GM12878 (cell line): ENCODE data around the gene DNAH3. TPM values are rescaled to one million over a fixed set of nuclear protein-coding genes. Genes with fewer than 3 reads are reported as not detected.

Source experiments
- ATAC-seq: fragments of 200-7000 bp; cut with Tn5 transposase; 3 replicates; pipeline ENCODE4 v1.9.1; 2020; ENCODE audit warnings: mild to moderate bottlenecking, moderate library complexity
- BruUV-seq: library from RNA; stranded (reverse); fragments of 400-500 nt; replicated peaks from 2 replicates; lab custom pipeline; 2021; lab: Mats Ljungman, UMichigan
- CTCF ChIA-PET: fragments of 300-600 bp; sonication (Branson Sonifier 250); formaldehyde crosslinking; extraction: SDS; loops from one replicate; lab custom pipeline; 2021; ENCODE audit warnings: inconsistent platforms; lab: Yijun Ruan, JAX
- POLR2A ChIA-PET: fragments of 350-600 bp; formaldehyde crosslinking; extraction: SDS; loops from one replicate; lab custom pipeline; 2021; ENCODE audit warnings: inconsistent platforms; lab: Charles Lee
- RAD21 ChIA-PET: fragments of 300-600 bp; sonication (Branson Sonifier 250); formaldehyde crosslinking; loops from one replicate; lab custom pipeline; 2023; ENCODE audit warnings: antibody characterized with exemption; ENCODE audit not compliant: unreplicated experiment; lab: Charles Lee
- SMC1A ChIA-PET: fragments of 300-600 bp; sonication (Branson Sonifier 250); formaldehyde crosslinking; loops from one replicate; lab custom pipeline; 2023; ENCODE audit not compliant: unreplicated experiment, uncharacterized antibody; lab: Charles Lee
- DNase-seq: peaks from one replicate; pipeline ENCODE4 v3.0.0-alpha.2; 2011; ENCODE audit warnings: low read depth, low spot score
- FAIRE-seq: peaks from 3 replicates; lab custom pipeline; 2011; peaks lifted over from hg19 to GRCh38; lab: Jason Lieb, UNC
- H2AFZ ChIP-seq: 2 replicates; pipeline ENCODE4 v1.6.0; 2011; ENCODE audit warnings: low read depth, low read length, control low read depth; ENCODE audit not compliant: control insufficient read depth
- H3K27ac ChIP-seq: 2 replicates; pipeline ENCODE4 v1.5.1; 2011; ENCODE audit warnings: control low read depth; ENCODE audit not compliant: control insufficient read depth, insufficient read depth
- H3K27me3 ChIP-seq, 2 experiments: replicated peaks in 1 of 2; 2 replicates each; pipeline versions ENCODE4 v1.6.0 to v1.6.1; 2011; ENCODE audit warnings: low read length in 1 of 2; ENCODE audit not compliant: control insufficient read depth in 2 of 2, insufficient read depth in 2 of 2
- H3K36me3 ChIP-seq, 2 experiments: 2 replicates each; pipeline ENCODE4 v1.5.1; 2011; ENCODE audit warnings: low read length in 1 of 2; ENCODE audit not compliant: control insufficient read depth in 2 of 2, insufficient read depth in 2 of 2
- H3K4me1 ChIP-seq: 2 replicates; pipeline ENCODE4 v1.6.1; 2011; ENCODE audit warnings: mild to moderate bottlenecking, low read length, moderate library complexity, mixed read lengths; ENCODE audit not compliant: control insufficient read depth, insufficient read depth
- H3K4me2 ChIP-seq: 2 replicates; pipeline ENCODE4 v1.6.0; 2011; ENCODE audit warnings: control low read depth; ENCODE audit not compliant: control insufficient read depth, insufficient read depth
- H3K4me3 ChIP-seq: fragments of 200-600 bp; sonication (generic); 2 replicates; pipeline ENCODE4 v1.5.1; 2016
- H3K79me2 ChIP-seq: 2 replicates; pipeline ENCODE4 v1.6.0; 2011; ENCODE audit warnings: low read length; ENCODE audit not compliant: control insufficient read depth, insufficient read depth
- H3K9ac ChIP-seq: 2 replicates; pipeline ENCODE4 v1.8.0; 2011; ENCODE audit warnings: low read length, control low read depth, mixed read lengths; ENCODE audit not compliant: control insufficient read depth, insufficient read depth
- H3K9me3 ChIP-seq: replicated peaks from 3 replicates; pipeline ENCODE4 v1.5.1; 2011; ENCODE audit warnings: mild to moderate bottlenecking, low read length; ENCODE audit not compliant: control insufficient read depth, insufficient read depth
- H4K20me1 ChIP-seq: 2 replicates; pipeline ENCODE4 v1.6.0; 2011; ENCODE audit not compliant: control insufficient read depth, insufficient read depth
- CHD1 ChIP-seq: IDR thresholded peaks from 2 replicates; pipeline ENCODE4 v1.6.1; 2012; ENCODE audit warnings: low read depth, low read length, improper control_type of control experiment
- FOS ChIP-seq: IDR thresholded peaks from 3 replicates; pipeline ENCODE4 v1.6.1; 2011; ENCODE audit warnings: borderline replicate concordance; ENCODE audit not compliant: insufficient read length; ENCODE audit errors: extremely low read depth
- GATAD2B ChIP-seq: fragments of 450-650 bp; conservative IDR thresholded peaks from 2 replicates; pipeline ENCODE4 v1.6.1; 2017; ENCODE audit warnings: low read depth, mild to moderate bottlenecking, moderate library complexity
- IKZF1 ChIP-seq: fragments of 450-650 bp; conservative IDR thresholded peaks from 2 replicates; pipeline ENCODE4 v1.6.1; 2017; ENCODE audit warnings: antibody characterized with exemption, mild to moderate bottlenecking
- IKZF2 ChIP-seq, 2 experiments: fragments of 450-650 bp; IDR thresholded peaks; 2 replicates each; pipeline ENCODE4 v1.6.1; 2017; ENCODE audit warnings: mild to moderate bottlenecking in 2 of 2, moderate library complexity in 2 of 2
- KLF5 ChIP-seq: fragments of 450-650 bp; IDR thresholded peaks from 2 replicates; pipeline ENCODE4 v1.6.1; 2014; ENCODE audit warnings: mild to moderate bottlenecking; ENCODE audit not compliant: partially characterized antibody
- NFXL1 ChIP-seq: fragments of 450-650 bp; IDR thresholded peaks from 2 replicates; pipeline ENCODE4 v1.6.1; 2017; ENCODE audit warnings: antibody characterized with exemption, mild to moderate bottlenecking, borderline replicate concordance
- NFYB ChIP-seq: IDR thresholded peaks from 2 replicates; pipeline ENCODE4 v1.6.1; 2011; ENCODE audit warnings: low read depth, mild to moderate bottlenecking, low read length, improper control_type of control experiment, moderate library complexity; ENCODE audit not compliant: insufficient read depth
- NR2C1 ChIP-seq: fragments of 450-650 bp; IDR thresholded peaks from 2 replicates; pipeline ENCODE4 v1.6.1; 2017; ENCODE audit warnings: antibody characterized with exemption, mild to moderate bottlenecking, moderate library complexity
- NRF1 ChIP-seq: conservative IDR thresholded peaks from 2 replicates; pipeline ENCODE4 v1.6.1; 2011; ENCODE audit warnings: mild to moderate bottlenecking, low read depth, low read length, improper control_type of control experiment
- RUNX3 ChIP-seq: IDR thresholded peaks from 2 replicates; pipeline ENCODE4 v1.6.1; 2012; ENCODE audit warnings: low read length, inconsistent platforms
- SMC3 ChIP-seq: IDR thresholded peaks from 2 replicates; pipeline ENCODE4 v1.6.1; 2011; ENCODE audit warnings: low read length, improper control_type of control experiment, borderline replicate concordance
- SREBF1 ChIP-seq: IDR thresholded peaks from 2 replicates; pipeline ENCODE4 v1.6.1; 2012; ENCODE audit warnings: mild to moderate bottlenecking, low read length
- STAT3 ChIP-seq: IDR thresholded peaks from 2 replicates; pipeline ENCODE4 v1.6.1; 2011; ENCODE audit warnings: low read depth, low read length, improper control_type of control experiment
- TCF12 ChIP-seq: IDR thresholded peaks from 2 replicates; pipeline ENCODE4 v1.6.1; 2011; ENCODE audit warnings: low read depth, mild to moderate bottlenecking, low read length
- YBX1 ChIP-seq: fragments of 450-650 bp; IDR thresholded peaks from 2 replicates; pipeline ENCODE4 v1.6.1; 2016; ENCODE audit warnings: antibody characterized with exemption
- ZNF274 ChIP-seq: IDR thresholded peaks from one replicate; pipeline ENCODE4 v1.8.0; 2011; ENCODE audit not compliant: insufficient read length, insufficient read depth
- ZNF622 ChIP-seq: fragments of 450-650 bp; IDR thresholded peaks from 2 replicates; pipeline ENCODE4 v1.6.1; 2017; ENCODE audit warnings: mild to moderate bottlenecking, inconsistent platforms
- WGBS: methylation state at CpG from one replicate; pipeline ENCODE4 v1.1.6; 2016; ENCODE audit warnings: low lambda C conversion rate; ENCODE audit not compliant: insufficient replicate concordance, insufficient coverage; ENCODE audit errors: missing lambda C conversion rate; 5-methylcytosine and 5-hydroxymethylcytosine counted together
- in situ Hi-C: fragments of 300-500 bp; cut with MboI; formaldehyde crosslinking; loops from 9 replicates; pipeline ENCODE4 v1.14.3; 2018; ENCODE audit warnings: mixed read lengths
- intact Hi-C: fragments of 100-400 bp; cut with micrococcal nuclease; formaldehyde crosslinking; loops from one replicate; pipeline ENCODE4 v1.14.2; 2022; ENCODE audit not compliant: unreplicated experiment
- polyA plus RNA-seq, 11 experiments: library from polyadenylated mRNA; depleted of rRNA in 4 of 11; unstranded in 6 of 11; stranded (reverse) in 5 of 11; fragments of >200 nt; fragmentation: Nextera tagmentation in 4 of 11; fragmentation: Illumina TruSeq in 1 of 11; extraction: Ambion mirVana in 4 of 11; extraction: Trizol in 1 of 11; gene quantifications; 1 replicate in 1 of 11; 2 replicates in 10 of 11; pipeline versions ENCODE4 v1.2.1 to v1.2.3, GENCODE V29; 2011 to 2016; ENCODE audit warnings: inconsistent platforms in 2 of 11, missing spikeins in 2 of 11, low read depth in 1 of 11
- total RNA-seq, 4 experiments: library from RNA; depleted of rRNA in 3 of 4; stranded (reverse); fragments of >200 nt in 3 of 4; fragmentation: Illumina TruSeq in 1 of 4; extraction: Trizol in 1 of 4; gene quantifications; 2 replicates each; pipeline versions ENCODE4 v1.2.1 to v1.2.3, GENCODE V29; 2013 to 2021
- TF ChIP-seq, protein P1 (sequence below): IDR thresholded peaks from 2 replicates; pipeline ENCODE4 v1.6.1; 2012; ENCODE audit warnings: low read length, inconsistent platforms
- TF ChIP-seq, protein P2 (sequence below): fragments of 450-650 bp; IDR thresholded peaks from 2 replicates; pipeline ENCODE4 v1.6.1; 2018; ENCODE audit warnings: mild to moderate bottlenecking, low read depth, moderate library complexity; ENCODE audit not compliant: partially characterized antibody

The DNAH3 gene
- total and polyA plus RNA-seq, 10 of the 15 experiments (the other 5 are each of a cell fraction or from before 2014, with no cell fraction given): under 0.01 to 0.04 (median 0.04) TPM; not detected in 5

DNA sequence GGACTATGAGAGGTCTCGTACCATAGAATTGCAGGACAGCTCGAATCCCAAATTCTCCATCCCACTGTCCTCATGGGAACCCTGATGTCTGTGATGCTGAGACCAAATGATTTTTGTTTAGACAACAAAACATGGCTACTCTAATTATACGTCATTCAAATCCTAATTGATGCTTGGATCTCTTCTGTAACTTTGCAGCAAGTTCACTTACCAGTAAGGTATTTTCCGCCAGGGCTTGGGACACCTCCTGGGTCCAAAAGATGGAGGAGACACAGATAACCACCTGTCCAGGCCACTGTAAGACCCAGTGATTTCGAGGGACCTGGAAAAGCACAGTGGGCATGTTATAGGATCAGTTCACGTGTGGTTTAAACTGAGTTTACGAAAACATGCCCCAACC is 92.8 kb downstream of the DNAH3 start:
- no peaks in the 10 kb centered on the region for H3K4me1 ChIP-seq
- TF ChIP-seq YBX1: no peak
- TF ChIP-seq GATAD2B: no peak
- no peak for TF ChIP-seq TCF12
- no peak for TF ChIP-seq STAT3
- TF ChIP-seq, protein P1, sequence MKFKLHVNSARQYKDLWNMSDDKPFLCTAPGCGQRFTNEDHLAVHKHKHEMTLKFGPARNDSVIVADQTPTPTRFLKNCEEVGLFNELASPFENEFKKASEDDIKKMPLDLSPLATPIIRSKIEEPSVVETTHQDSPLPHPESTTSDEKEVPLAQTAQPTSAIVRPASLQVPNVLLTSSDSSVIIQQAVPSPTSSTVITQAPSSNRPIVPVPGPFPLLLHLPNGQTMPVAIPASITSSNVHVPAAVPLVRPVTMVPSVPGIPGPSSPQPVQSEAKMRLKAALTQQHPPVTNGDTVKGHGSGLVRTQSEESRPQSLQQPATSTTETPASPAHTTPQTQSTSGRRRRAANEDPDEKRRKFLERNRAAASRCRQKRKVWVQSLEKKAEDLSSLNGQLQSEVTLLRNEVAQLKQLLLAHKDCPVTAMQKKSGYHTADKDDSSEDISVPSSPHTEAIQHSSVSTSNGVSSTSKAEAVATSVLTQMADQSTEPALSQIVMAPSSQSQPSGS: no peak
- no peak for TF ChIP-seq IKZF1
- TF ChIP-seq KLF5: no peak
- no peak for TF ChIP-seq ZNF274
- TF ChIP-seq ZNF622: no peak
- no peak for TF ChIP-seq NFXL1
- TF ChIP-seq NRF1: no peak
- TF ChIP-seq RUNX3: no peak
- no peak for TF ChIP-seq NFYB
- no peak for TF ChIP-seq CHD1
- no peak for TF ChIP-seq SREBF1
- no peak for TF ChIP-seq SMC3
- TF ChIP-seq NR2C1: no peak
- TF ChIP-seq, protein P2, sequence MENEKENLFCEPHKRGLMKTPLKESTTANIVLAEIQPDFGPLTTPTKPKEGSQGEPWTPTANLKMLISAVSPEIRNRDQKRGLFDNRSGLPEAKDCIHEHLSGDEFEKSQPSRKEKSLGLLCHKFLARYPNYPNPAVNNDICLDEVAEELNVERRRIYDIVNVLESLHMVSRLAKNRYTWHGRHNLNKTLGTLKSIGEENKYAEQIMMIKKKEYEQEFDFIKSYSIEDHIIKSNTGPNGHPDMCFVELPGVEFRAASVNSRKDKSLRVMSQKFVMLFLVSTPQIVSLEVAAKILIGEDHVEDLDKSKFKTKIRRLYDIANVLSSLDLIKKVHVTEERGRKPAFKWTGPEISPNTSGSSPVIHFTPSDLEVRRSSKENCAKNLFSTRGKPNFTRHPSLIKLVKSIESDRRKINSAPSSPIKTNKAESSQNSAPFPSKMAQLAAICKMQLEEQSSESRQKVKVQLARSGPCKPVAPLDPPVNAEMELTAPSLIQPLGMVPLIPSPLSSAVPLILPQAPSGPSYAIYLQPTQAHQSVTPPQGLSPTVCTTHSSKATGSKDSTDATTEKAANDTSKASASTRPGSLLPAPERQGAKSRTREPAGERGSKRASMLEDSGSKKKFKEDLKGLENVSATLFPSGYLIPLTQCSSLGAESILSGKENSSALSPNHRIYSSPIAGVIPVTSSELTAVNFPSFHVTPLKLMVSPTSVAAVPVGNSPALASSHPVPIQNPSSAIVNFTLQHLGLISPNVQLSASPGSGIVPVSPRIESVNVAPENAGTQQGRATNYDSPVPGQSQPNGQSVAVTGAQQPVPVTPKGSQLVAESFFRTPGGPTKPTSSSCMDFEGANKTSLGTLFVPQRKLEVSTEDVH: no peak
- TF ChIP-seq IKZF2 (IDR thresholded peaks at IDR 0.05): no peak
- no peak for TF ChIP-seq FOS
- TF ChIP-seq, all 136 proteins: peak for 0
- H3K27me3 ChIP-seq: no peaks in the 10 kb centered on the region; a peak in 2 of 4 replicates
- 47% methylated on average over 7 of the region's 7 CpGs for WGBS
- CTCF ChIA-PET: interaction anchor here (0.5 kb wide), 1 partner anchor 128 kb away, joined by 4 read pairs; no protein-coding TSS in a partner anchor
- H3K27ac ChIP-seq: no peak overlapping the region
- H3K79me2 ChIP-seq: no peaks in the 10 kb centered on the region
- H3K4me3 ChIP-seq: no peak overlapping the region
- POLR2A ChIA-PET: no interaction called here
- RAD21 ChIA-PET: no interaction called here
- DNase-seq: no peak
- no peaks in the 10 kb centered on the region for H4K20me1 ChIP-seq
- no peaks in the 10 kb centered on the region for H3K36me3 ChIP-seq
- SMC1A ChIA-PET: no interaction called here
- no peak overlapping the region for H3K9ac ChIP-seq
- in situ Hi-C loops: no loop called here
- no peaks in the 10 kb centered on the region for H3K9me3 ChIP-seq
- intact Hi-C loops: no loop called here
- H2AFZ ChIP-seq: no peak overlapping the region
- H3K4me2 ChIP-seq: no peak overlapping the region
- BruUV-seq: no TSS peak
- no peak for FAIRE-seq
- no peak for ATAC-seq
